ENCODE data around the gene PRRC1. TPM values are rescaled to one million over a fixed set of nuclear protein-coding genes. Genes with fewer than 3 reads are reported as not detected.
A peak's percentile ranks its signal among the peaks of the same experiment; 100 is the strongest.

Gene PRRC1
- total RNA-seq, 1 donor from 2014 or later, result 85.8 TPM

GRCh38 chr5:127514816-127515215 is 2.6 kb upstream of the PRRC1 start:
- Mint-ChIP-seq H3K4me3 (no peak overlapping the region), H3K4me1 (peaks cover 18% of the 10 kb centered on the region), H3K9me3 (no peaks in the 10 kb centered on the region), H3K27me3 (ENCODE audit: low read depth) (peaks cover 12% of the 10 kb centered on the region), H3K36me3 (peaks cover 3% of the 10 kb centered on the region), H3K27ac (no peak overlapping the region)
- DNase-seq (ENCODE audit: low spot score in 2 of 2, unreplicated experiment in 2 of 2), result no peak
- TF ChIP-seq CTCF (IDR thresholded peaks at IDR 0.05; ENCODE audit: unreplicated experiment), result no peak

GRCh38 chr5:127515693-127516440 is 1.6 kb upstream of the PRRC1 start:
- H3K4me1 Mint-ChIP-seq, result peaks cover 20% of the 10 kb centered on the region
- peaks cover 11% of the 10 kb centered on the region for H3K27me3 Mint-ChIP-seq (ENCODE audit: low read depth)
- H3K9me3 Mint-ChIP-seq, result peaks cover 7% of the 10 kb centered on the region
- peaks cover 11% of the 10 kb centered on the region for H3K36me3 Mint-ChIP-seq
- TF ChIP-seq CTCF (IDR thresholded peaks at IDR 0.05; ENCODE audit: unreplicated experiment), result no peak
- no peak overlapping the region for H3K4me3 Mint-ChIP-seq
- no peak for DNase-seq (ENCODE audit: low spot score in 2 of 2, unreplicated experiment in 2 of 2)
- H3K27ac Mint-ChIP-seq, result no peak overlapping the region

DNA sequence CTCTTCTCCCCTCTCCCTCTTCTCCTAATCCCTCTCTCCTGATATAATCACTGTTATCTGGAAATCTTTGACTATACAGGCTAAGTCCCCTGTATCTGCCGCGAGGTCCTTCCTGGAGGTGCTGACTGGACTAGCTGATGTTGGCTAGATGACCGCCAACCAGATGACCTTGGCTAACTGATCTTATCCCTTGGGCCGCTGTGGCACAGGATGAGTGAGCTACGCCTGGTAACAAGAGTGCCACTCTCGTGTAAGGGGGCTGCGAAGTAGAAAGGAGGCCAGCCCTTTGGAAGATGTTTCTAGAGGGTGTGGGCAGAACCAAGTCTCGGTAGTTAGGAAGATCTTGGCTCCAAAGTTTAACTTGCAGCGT is 345 bp upstream of the PRRC1 start:
- no peak for TF ChIP-seq CTCF (IDR thresholded peaks at IDR 0.05; ENCODE audit: unreplicated experiment)

DNA sequence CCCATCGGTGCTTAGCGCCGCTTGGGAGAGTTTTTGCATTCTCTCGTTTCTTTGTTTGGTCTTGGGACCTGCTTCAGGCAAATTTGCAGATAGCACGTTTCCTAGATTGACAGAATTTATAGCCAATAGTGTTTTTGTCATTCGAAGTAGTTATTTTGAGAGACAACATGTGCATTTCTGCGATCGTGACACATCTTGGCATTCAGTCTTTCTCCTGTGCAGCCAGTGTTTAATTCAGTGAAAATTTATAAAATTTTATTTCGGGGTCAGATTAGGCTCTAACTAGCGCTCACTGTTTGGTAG is 830 bp downstream of the PRRC1 start:
- Mint-ChIP-seq H3K4me1 (peaks cover 20% of the 10 kb centered on the region), H3K27me3 (ENCODE audit: low read depth) (no peaks in the 10 kb centered on the region), H3K9me3 (peaks cover 17% of the 10 kb centered on the region), H3K4me3 (peak overlapping the region; percentile 87), H3K36me3 (peaks cover 26% of the 10 kb centered on the region), H3K27ac (peak overlapping the region; percentile 93)
- no peak for TF ChIP-seq CTCF (IDR thresholded peaks at IDR 0.05; ENCODE audit: unreplicated experiment)
- no peak for DNase-seq (ENCODE audit: low spot score in 2 of 2, unreplicated experiment in 2 of 2)

More for the DNA sequence above, 345 bp upstream of the PRRC1 start:
- H3K9me3 Mint-ChIP-seq, result peaks cover 17% of the 10 kb centered on the region
- H3K4me1 Mint-ChIP-seq, result peaks cover 20% of the 10 kb centered on the region
- H3K4me3 Mint-ChIP-seq, result peak overlapping the region; percentile 76
- no peak for DNase-seq (ENCODE audit: low spot score in 2 of 2, unreplicated experiment in 2 of 2)
- peaks cover 22% of the 10 kb centered on the region for H3K36me3 Mint-ChIP-seq
- peaks cover 3% of the 10 kb centered on the region for H3K27me3 Mint-ChIP-seq (ENCODE audit: low read depth)
- peak overlapping the region; percentile 85 for H3K27ac Mint-ChIP-seq

DNA sequence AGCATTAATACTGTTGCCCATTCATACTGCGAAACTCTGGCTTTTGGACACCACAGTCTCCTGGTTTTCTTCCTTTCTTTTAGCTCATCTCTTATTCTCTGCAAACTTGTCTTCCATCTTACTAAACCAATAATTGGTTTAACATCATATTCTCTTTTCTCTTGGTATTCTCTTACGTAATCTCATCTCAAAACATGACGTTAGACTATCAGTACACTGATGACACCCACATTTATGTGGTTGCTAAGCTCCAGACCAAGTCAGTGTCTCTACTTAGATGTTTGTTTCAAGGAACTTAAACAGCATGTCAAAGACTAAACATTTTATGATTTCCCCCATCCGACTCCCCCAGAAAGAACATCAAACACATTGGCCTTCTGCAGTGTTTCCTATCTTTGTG is 2.1 kb downstream of the PRRC1 start:
- Mint-ChIP-seq H3K4me1 (peaks cover 20% of the 10 kb centered on the region), H3K27ac (no peak overlapping the region), H3K4me3 (peak overlapping the region; percentile 87)

More for the DNA sequence above, 2.1 kb downstream of the PRRC1 start:
- Mint-ChIP-seq H3K27me3 (ENCODE audit: low read depth) (no peaks in the 10 kb centered on the region), H3K9me3 (peaks cover 17% of the 10 kb centered on the region), H3K36me3 (peaks cover 33% of the 10 kb centered on the region)
- no peak for TF ChIP-seq CTCF (IDR thresholded peaks at IDR 0.05; ENCODE audit: unreplicated experiment)
- DNase-seq (ENCODE audit: low spot score in 2 of 2, unreplicated experiment in 2 of 2), result no peak

Data from mesothelial cell of epicardium (in vitro differentiated cells).